ENCODE data around the gene SELENOV.

SELENOV gene

DNA sequence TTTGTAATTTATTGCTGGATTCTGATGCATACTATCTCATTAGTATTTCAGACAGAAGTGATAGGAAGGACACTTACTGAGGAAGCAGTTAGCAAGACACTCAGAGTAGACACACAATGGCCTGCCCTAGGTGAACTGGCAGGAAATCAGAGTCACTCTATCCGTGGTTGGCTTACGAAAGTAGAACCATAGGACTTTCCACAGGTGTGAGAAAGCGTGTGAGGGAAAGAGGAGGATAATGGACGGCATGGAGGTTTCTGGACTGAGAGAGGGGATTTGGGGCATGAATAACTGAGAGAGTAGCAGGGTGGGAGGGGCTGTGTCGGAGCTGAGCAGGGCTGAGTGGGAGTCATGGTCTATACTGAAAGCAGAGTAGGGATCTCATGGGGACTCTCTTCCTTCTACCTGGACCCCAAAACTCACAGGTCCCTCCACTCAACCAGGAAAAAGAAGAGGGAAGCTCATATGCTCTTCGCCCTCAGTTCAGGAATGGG lies 43.7 kb downstream of the SELENOV start:
- DNase-seq: no peak

GRCh38 chr19:39563408-39563807 lies 48.5 kb downstream of the SELENOV start:
- peak; percentile 4 for DNase-seq

GRCh38 chr19:39566064-39566463 lies 51.1 kb downstream of the SELENOV start:
- DNase-seq: no peak

GRCh38 chr19:39568604-39569003 lies 53.7 kb downstream of the SELENOV start:
- no peak for DNase-seq
